HG03045 (cell line): ENCODE results near the gene ADRM1.

ENCODE experiments used
- ATAC-seq: cut with Tn5 transposase; IDR thresholded peaks from one replicate; pipeline ENCODE4 v1.9.1; 2021; ENCODE audit warnings: mild to moderate bottlenecking, moderate library complexity; ENCODE audit not compliant: unreplicated experiment

The ADRM1 gene

GRCh38 chr20:62302341-62303061, at the start of gene ADRM1:
Gene ADRM1, plus strand, starts transcription at chr20:62302997. Its CDS starts 572 bp downstream, at chr20:62303569.
- peak; percentile 83 for ATAC-seq

DNA sequence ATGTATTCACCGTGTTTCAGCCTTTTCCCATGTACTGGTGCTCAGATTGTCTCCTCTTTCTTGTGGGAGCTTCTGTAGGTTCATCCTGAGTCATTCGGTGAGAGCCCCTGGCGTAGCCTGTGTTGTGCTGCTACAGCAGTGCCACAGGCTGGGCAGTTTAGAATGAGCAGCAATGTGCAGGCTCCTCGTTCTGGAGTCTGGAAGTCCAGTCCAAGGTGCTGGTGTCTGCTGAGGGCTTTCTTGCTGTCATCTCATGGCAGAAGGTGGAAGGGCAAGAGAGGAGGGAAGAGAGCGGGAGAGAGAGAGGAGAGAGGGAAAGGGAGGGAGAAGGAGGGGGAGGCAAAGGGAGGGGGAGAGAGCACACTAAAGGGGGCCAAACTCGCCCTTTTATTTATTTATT, 49.4 kb upstream of the ADRM1 start:
- ATAC-seq: no peak

GRCh38 chr20:62254021-62254724, 48.6 kb upstream of the ADRM1 start:
- ATAC-seq: no peak

DNA sequence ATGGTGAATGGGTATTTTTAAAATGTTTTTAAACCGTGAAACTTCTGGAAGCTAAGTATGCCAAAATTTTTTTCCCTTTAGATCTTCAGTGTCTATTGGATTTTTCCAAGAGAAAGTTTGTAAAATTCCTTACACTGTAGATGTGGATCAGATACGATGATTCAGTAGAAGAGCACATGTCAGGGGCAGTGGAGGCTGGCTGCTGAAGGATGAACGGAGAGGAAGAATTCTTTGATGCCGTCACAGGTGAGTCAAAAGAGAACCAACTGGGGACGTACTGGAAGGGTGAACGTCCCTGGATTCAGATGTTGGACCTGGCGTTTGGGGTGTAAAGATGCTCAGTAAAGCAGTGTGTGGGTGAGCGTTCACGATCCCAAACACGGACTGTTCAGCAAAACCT, 46.8 kb upstream of the ADRM1 start:
- ATAC-seq: no peak

DNA sequence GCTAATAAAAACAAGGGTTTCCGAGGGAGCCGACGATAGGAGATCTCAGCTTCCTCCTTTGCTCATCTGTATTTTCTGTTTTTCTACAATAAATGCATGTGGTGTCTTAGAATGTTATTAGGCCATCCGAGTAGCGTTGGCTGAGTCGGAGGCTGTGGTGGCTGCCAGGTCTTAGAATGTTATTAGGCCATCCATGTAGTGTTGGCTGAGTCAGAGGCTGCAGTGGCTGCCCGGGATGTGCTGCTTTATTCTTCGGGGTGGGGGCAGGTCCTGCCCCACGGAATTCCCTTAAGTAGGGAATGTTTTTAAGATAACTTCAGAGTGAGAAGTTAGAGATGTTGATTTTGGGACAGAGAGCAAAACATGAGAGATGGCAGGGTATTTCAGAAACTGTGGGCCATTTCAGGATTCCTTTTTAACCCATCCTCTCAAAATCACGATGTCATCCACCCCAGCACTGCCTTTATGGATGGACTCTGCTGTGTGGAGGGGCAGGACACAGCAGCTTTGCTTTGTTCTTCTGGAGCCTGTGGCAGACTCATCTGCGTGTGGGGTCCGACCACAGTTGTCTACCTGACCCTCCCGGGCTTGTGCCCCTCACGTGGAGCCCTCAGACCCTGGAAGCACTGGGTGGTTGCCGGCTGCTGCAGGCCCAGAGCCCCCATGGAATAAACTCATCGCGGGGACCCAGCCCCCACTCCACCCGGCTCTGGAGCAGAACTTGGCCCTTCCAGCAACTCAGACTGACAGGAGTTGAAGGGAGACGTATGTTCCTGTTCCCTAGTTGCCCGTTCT, 44.1 kb upstream of the ADRM1 start:
- no peak for ATAC-seq

- ATAC-seq: no peak
These were observed 43.6 kb upstream of the ADRM1 start for GRCh38 chr20:62259294-62259565.

DNA sequence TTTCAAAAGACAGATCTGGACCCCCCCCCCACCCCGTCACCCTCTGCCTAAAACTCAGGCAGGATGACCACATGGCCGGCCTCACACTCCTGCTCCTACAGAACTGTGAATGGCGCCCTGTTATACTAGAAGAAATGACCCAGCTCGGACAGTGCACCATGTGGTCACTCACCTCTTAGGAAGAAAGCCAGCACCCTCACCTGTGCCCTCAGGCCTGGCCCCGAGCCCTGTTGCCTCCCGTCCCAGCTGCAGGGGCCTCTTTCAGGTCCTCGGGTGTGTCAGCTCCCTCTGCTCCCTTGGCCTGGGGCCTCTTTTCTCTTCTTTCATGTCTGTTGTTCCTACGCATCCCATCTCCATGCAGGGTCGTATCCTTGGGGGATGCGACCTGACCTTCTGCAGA, 40.7 kb upstream of the ADRM1 start:
- ATAC-seq: no peak

DNA sequence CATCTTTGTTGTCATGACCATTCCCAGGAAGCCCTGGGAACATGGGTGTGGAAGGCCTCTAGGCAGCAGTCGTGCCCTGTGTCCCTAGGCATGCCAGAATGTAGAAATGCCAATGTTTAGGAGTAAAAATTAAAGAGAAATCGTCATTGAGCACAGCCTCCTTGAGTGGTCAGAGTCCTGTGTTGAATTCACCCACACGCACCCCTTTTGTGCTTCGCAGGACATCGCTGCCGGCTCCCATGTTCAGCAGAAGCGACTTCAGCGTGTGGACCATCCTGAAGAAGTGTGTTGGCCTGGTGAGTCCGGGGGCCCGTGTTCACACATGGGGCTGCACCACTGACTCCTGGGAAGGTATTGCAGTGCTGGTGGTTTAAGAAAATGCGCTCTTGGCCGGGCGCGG, 39.4 kb upstream of the ADRM1 start:
- no peak for ATAC-seq

GRCh38 chr20:62265365-62265764, 37.4 kb upstream of the ADRM1 start:
- ATAC-seq: no peak

DNA sequence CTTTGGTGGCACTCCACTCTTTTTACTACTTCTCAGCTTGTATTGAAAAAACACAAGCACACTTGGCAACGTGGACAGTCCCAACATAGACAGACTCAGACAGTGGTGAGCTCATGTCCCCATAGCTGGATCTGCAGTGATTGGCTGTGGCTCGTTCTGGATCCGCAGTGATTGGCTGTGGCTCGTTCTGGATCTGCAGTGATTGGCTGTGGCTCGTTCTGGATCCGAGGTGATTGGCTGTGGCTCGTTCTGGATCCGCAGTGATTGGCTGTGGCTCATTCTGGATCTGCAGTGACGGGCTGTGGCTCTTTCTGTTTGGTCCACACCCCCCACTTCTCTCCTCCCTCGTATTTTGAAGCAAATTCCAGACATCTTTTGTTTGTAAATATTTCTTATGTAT, 36.5 kb upstream of the ADRM1 start:
- ATAC-seq: no peak

DNA sequence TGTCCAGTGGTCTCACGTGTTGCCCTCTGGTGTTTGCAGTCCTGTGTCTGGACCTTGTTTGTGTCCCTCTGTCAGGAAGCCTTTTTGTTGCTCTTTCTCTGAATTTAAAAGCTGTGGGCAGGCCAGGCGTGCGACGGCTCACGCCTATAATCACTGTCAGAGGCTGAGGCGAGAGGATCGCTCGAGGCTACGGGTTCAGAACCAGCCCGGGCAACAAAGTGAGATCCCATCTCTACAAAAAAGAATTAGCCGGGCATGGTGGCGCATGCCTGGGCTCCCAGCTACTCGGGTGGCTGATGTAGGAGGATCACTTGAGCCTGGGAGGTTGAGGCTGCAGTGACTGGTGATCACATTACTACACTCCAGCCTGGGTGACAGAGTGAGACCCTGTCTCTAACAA, 35.9 kb upstream of the ADRM1 start:
- no peak for ATAC-seq

DNA sequence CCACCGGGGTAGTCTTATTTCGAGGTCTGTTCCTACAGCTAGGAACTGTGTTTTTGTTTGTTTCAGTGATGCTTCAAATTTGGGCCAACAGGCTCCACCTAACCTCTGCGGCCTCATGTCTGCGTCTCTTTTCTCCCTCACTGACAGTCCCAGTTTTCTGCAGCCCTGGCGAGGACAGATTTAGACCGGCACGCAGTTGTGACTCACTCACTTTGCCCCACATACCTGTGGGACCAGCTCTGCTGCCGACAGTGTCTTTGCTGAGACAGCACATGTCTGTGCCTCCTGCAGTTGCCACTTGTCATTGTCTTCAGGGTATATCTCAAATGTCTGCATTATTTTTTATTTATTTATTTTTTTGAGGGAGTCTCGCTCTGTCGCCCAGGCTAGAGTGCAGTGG, 35.3 kb upstream of the ADRM1 start:
- ATAC-seq: no peak

- no peak for ATAC-seq
These were observed 34.4 kb upstream of the ADRM1 start for GRCh38 chr20:62268228-62268900.

GRCh38 chr20:62269378-62269777, 33.4 kb upstream of the ADRM1 start:
- ATAC-seq: no peak

- ATAC-seq: no peak
These were observed 32.9 kb upstream of the ADRM1 start for GRCh38 chr20:62269871-62270270.

- no peak for ATAC-seq
These were observed 30.6 kb upstream of the ADRM1 start for GRCh38 chr20:62272200-62272599.

- no peak for ATAC-seq
These were observed 29.4 kb upstream of the ADRM1 start for GRCh38 chr20:62273416-62273815.

GRCh38 chr20:62274332-62274950, 28.4 kb upstream of the ADRM1 start:
- no peak for ATAC-seq

GRCh38 chr20:62275219-62275618, 27.6 kb upstream of the ADRM1 start:
- ATAC-seq: no peak

GRCh38 chr20:62276439-62276838, 26.4 kb upstream of the ADRM1 start:
- ATAC-seq: no peak

GRCh38 chr20:62277253-62277652, 25.5 kb upstream of the ADRM1 start:
- ATAC-seq: no peak
